ENCODE results near the gene HSBP1. TPM values are rescaled to one million over a fixed set of nuclear protein-coding genes. Genes with fewer than 3 reads are reported as not detected.

The HSBP1 gene
- total and polyA plus RNA-seq, 2 of the 13 experiments (the other 11 are each of a cell fraction or from before 2014, with no cell fraction given): 249 to 292 TPM

GRCh38 chr16:83809092-83809491 lies 1.3 kb downstream of the HSBP1 start:
- in situ Hi-C loops (cut with HindIII; ENCODE audit: extremely low pct_ligation_motif_present, low pct_unique_long_range_greater_than_20kb): no loop called here
- Histone ChIP-seq H3K9me3 (ENCODE audit: low read length) (no peaks in the 10 kb centered on the region), H3K4me1 (ENCODE audit: insufficient read depth, low read length) (peaks cover 49% of the 10 kb centered on the region), H3K79me2 (ENCODE audit: insufficient read depth, low read length) (peaks cover 25% of the 10 kb centered on the region), H3K27me3 (ENCODE audit: control insufficient read depth in 1 of 2, insufficient read depth in 2 of 2, low read length in 2 of 2) (no peaks in the 10 kb centered on the region; a peak in 2 of 5 replicates), H4K20me1 (ENCODE audit: insufficient read depth, low read length) (peaks cover 4% of the 10 kb centered on the region), H3K4me3 (replicated peaks in 1 of 3; ENCODE audit: insufficient read depth in 1 of 3, low read depth in 2 of 3, low read length in 3 of 3) (peak overlapping the region; percentile 87 to 98 (median 96)), H2AFZ (ENCODE audit: low read length) (no peak overlapping the region), H3K4me2 (ENCODE audit: low read depth, low read length) (peak overlapping the region; percentile 82), H3K36me3 (replicated peaks in 1 of 2; ENCODE audit: control insufficient read depth in 1 of 2, insufficient read depth in 2 of 2, low read length in 2 of 2) (peaks cover 1 to 21% of the 10 kb centered on the region in 2 experiments; a peak in 4 of 5 replicates), H3K27ac (ENCODE audit: extremely low read length, insufficient read depth, low read length) (no peak overlapping the region), H3K9ac (ENCODE audit: insufficient read depth, low read depth, low read length) (peak overlapping the region; percentile 95)
- no peak for TF ChIP-seq SALL2 (CRISPR knock-in tag; IDR thresholded peaks at IDR 0.05)
- TF ChIP-seq THAP7 (CRISPR knock-in tag; IDR thresholded peaks at IDR 0.05): 0 out of 2 replicates have a peak, but pooled peaks have one; percentile 70
- peak; percentile 29; the same call in 1 of the 2 replicates for TF ChIP-seq RBFOX2 (IDR thresholded peaks at IDR 0.05; ENCODE audit: low read depth, low read length)
- TF ChIP-seq ZBTB38 (CRISPR knock-in tag; IDR thresholded peaks at IDR 0.05): peak; percentile 81
- CTCF ChIA-PET (ENCODE audit: low intra/inter-chr PET ratio, low total read pairs): no interaction called here
- BruUV-seq (replicated peaks): no TSS peak
- 74% methylated on average over 13 of the region's 13 CpGs for WGBS (ENCODE audit: low lambda C conversion rate)
- FAIRE-seq (no peak), DNase-seq (ENCODE audit: low spot score) (no peak), ATAC-seq (no peak)
- POLR2A ChIA-PET: no interaction called here
- intact Hi-C loops (cut with micrococcal nuclease; ENCODE audit: unreplicated experiment): no loop called here

- Histone ChIP-seq H4K20me1 (ENCODE audit: insufficient read depth, low read length) (peaks cover 4% of the 10 kb centered on the region), H3K36me3 (replicated peaks in 1 of 2; ENCODE audit: control insufficient read depth in 1 of 2, insufficient read depth in 2 of 2, low read length in 2 of 2) (peaks cover 1 to 21% of the 10 kb centered on the region in 2 experiments; a peak in 4 of 5 replicates), H3K4me1 (ENCODE audit: insufficient read depth, low read length) (peaks cover 54% of the 10 kb centered on the region), H3K27ac (ENCODE audit: extremely low read length, insufficient read depth, low read length) (no peak overlapping the region), H3K4me3 (replicated peaks in 1 of 3; ENCODE audit: insufficient read depth in 1 of 3, low read depth in 2 of 3, low read length in 3 of 3) (no peak overlapping the region), H3K9ac (ENCODE audit: insufficient read depth, low read depth, low read length) (no peak overlapping the region), H3K79me2 (ENCODE audit: insufficient read depth, low read length) (peaks cover 25% of the 10 kb centered on the region), H3K4me2 (ENCODE audit: low read depth, low read length) (no peak overlapping the region), H3K9me3 (ENCODE audit: low read length) (no peaks in the 10 kb centered on the region), H2AFZ (ENCODE audit: low read length) (no peak overlapping the region), H3K27me3 (ENCODE audit: control insufficient read depth in 1 of 2, insufficient read depth in 2 of 2, low read length in 2 of 2) (no peaks in the 10 kb centered on the region; a peak in 2 of 5 replicates)
- ATAC-seq: no peak
- 96% methylated on average over 1 of the region's 1 CpG for WGBS (ENCODE audit: low lambda C conversion rate)
- FAIRE-seq: no peak
- ChIA-PET CTCF (ENCODE audit: low intra/inter-chr PET ratio, low total read pairs) (no interaction called here), POLR2A (no interaction called here)
- in situ Hi-C loops (cut with HindIII; ENCODE audit: extremely low pct_ligation_motif_present, low pct_unique_long_range_greater_than_20kb) (no loop called here), intact Hi-C loops (cut with micrococcal nuclease; ENCODE audit: unreplicated experiment) (no loop called here)
- no TSS peak for BruUV-seq (replicated peaks)
- no peak for DNase-seq (ENCODE audit: low spot score)
- no peak for TF ChIP-seq IRX3 (CRISPR knock-in tag; IDR thresholded peaks at IDR 0.05; ENCODE audit: borderline replicate concordance, low read depth)
- no peak for TF ChIP-seq HCFC1 (IDR thresholded peaks at IDR 0.05; ENCODE audit: low read depth, low read length)
- no peak for TF ChIP-seq ZNF446 (CRISPR knock-in tag; IDR thresholded peaks at IDR 0.05)
- TF ChIP-seq ZSCAN9 (CRISPR knock-in tag; IDR thresholded peaks at IDR 0.05; ENCODE audit: borderline replicate concordance): no peak
- no peak for TF ChIP-seq ZSCAN21 (CRISPR knock-in tag; IDR thresholded peaks at IDR 0.05; ENCODE audit: borderline replicate concordance)
- no peak for TF ChIP-seq ZNF251 (CRISPR knock-in tag; IDR thresholded peaks at IDR 0.05)
- no peak for TF ChIP-seq ZNF382 (CRISPR knock-in tag; IDR thresholded peaks at IDR 0.05; ENCODE audit: borderline replicate concordance)
- TF ChIP-seq RBFOX2 (IDR thresholded peaks at IDR 0.05; ENCODE audit: low read depth, low read length): 0 out of 2 replicates have a peak, but pooled peaks have one; percentile 8
These were observed 3.1 kb downstream of the HSBP1 start for GRCh38 chr16:83810901-83811300.
